ENCODE measurements around the gene SH3RF3.

The SH3RF3 gene

DNA sequence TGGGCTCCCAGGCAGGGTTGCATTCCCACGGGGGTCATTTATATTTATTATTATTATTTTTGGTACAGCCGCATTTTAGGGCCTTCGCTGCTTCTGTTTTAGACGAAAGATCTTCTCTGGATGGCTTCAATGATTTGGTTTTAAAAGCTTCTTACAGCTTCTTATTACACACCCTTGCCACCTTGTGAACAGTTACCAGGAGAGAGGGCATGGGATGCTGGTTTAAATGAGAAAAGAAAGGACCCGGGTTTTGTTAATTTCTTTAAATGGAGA lies 1.7 kb downstream of the SH3RF3 start:
- no CpG with 5 or more reads among the region's 5 CpGs for WGBS (ENCODE audit: extremely low coverage, insufficient coverage, low lambda C conversion rate)
- DNase-seq: no peak
- Histone ChIP-seq H3K23ac (ENCODE audit: low read length) (no peak overlapping the region), H4K8ac (ENCODE audit: low read depth, low read length) (no peak overlapping the region), H3K9ac (ENCODE audit: low read length) (no peak overlapping the region), H3K27me3 (ENCODE audit: insufficient read depth, low read length, poor library complexity) (peaks cover 11% of the 10 kb centered on the region), H3K79me2 (ENCODE audit: control insufficient read depth, insufficient read depth, low read length) (no peaks in the 10 kb centered on the region), H3K79me1 (ENCODE audit: low read length) (no peaks in the 10 kb centered on the region), H2AK5ac (ENCODE audit: low read length) (no peak overlapping the region), H2BK5ac (ENCODE audit: low read length) (no peak overlapping the region), H3K56ac (ENCODE audit: low read length) (no peak overlapping the region), H2BK120ac (ENCODE audit: low read depth, low read length) (no peak overlapping the region), H3K36me3 (ENCODE audit: control insufficient read depth, insufficient read depth, low read length) (no peaks in the 10 kb centered on the region), H4K5ac (ENCODE audit: low read length) (no peak overlapping the region), H3K27ac (ENCODE audit: low read depth, low read length) (no peak overlapping the region), H3K4ac (ENCODE audit: low read depth, low read length) (no peak overlapping the region), H3K18ac (ENCODE audit: low read length) (no peak overlapping the region), H3K4me2 (ENCODE audit: low read length) (no peak overlapping the region), H3K4me1 (ENCODE audit: control insufficient read depth, low read depth, low read length) (no peaks in the 10 kb centered on the region), H3K4me3 (ENCODE audit: low read length) (no peak overlapping the region), H2BK15ac (replicated peaks; ENCODE audit: low read depth) (no peak overlapping the region)

DNA sequence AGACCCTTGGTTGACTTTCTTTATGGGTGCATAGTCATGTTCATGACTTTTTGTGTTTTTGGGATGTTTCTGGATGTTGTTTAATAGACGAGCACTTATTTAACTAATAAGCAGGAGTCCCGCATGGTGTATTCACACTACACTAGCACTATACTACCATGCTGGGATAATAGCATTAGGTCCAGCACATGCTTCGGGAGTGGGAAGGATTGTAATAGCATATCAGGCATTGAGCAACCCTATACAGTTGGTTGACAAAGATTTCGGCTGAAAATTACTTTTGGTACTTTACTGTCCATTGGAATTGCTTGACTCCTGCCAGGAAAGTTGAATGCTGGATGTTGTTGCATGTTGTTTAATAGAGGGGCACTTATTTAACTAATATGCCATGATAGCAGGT lies 2.8 kb downstream of the SH3RF3 start:
- Histone ChIP-seq H2BK120ac (ENCODE audit: low read depth, low read length) (no peak overlapping the region), H3K4me3 (ENCODE audit: low read length) (no peak overlapping the region), H2AK5ac (ENCODE audit: low read length) (no peak overlapping the region), H4K5ac (ENCODE audit: low read length) (no peak overlapping the region), H2BK15ac (replicated peaks; ENCODE audit: low read depth) (no peak overlapping the region), H3K4ac (ENCODE audit: low read depth, low read length) (no peak overlapping the region), H3K23ac (ENCODE audit: low read length) (no peak overlapping the region), H3K27ac (ENCODE audit: low read depth, low read length) (no peak overlapping the region), H3K56ac (ENCODE audit: low read length) (no peak overlapping the region), H3K4me2 (ENCODE audit: low read length) (no peak overlapping the region), H4K8ac (ENCODE audit: low read depth, low read length) (no peak overlapping the region), H3K79me2 (ENCODE audit: control insufficient read depth, insufficient read depth, low read length) (no peaks in the 10 kb centered on the region), H3K79me1 (ENCODE audit: low read length) (no peaks in the 10 kb centered on the region), H2BK5ac (ENCODE audit: low read length) (no peak overlapping the region), H3K4me1 (ENCODE audit: control insufficient read depth, low read depth, low read length) (no peaks in the 10 kb centered on the region), H3K36me3 (ENCODE audit: control insufficient read depth, insufficient read depth, low read length) (no peaks in the 10 kb centered on the region), H3K27me3 (ENCODE audit: insufficient read depth, low read length, poor library complexity) (peaks cover 11% of the 10 kb centered on the region), H3K9ac (ENCODE audit: low read length) (no peak overlapping the region), H3K18ac (ENCODE audit: low read length) (no peak overlapping the region)
- no peak for DNase-seq
- no CpG with 5 or more reads among the region's 4 CpGs for WGBS (ENCODE audit: extremely low coverage, insufficient coverage, low lambda C conversion rate)

DNA sequence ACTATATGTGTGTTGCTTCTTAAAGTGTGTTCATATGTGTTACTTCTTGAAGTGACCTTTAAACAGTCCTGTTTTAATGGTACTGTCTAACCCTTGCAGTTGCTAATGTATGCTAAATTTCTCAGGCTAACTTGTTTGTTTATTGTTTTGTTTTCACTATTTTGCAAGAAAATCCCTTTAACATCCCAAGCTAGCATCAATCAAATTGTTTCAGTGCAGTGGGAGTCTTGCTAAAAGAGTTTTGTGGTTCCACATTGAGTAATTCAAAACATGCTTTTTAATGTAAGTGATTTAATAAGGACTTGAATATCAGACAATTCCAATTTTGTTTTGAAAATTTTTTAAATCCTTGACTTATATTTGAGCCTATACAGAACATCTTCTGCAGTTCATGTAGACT lies 3.6 kb downstream of the SH3RF3 start:
- Histone ChIP-seq H3K36me3 (ENCODE audit: control insufficient read depth, insufficient read depth, low read length) (no peaks in the 10 kb centered on the region), H3K79me2 (ENCODE audit: control insufficient read depth, insufficient read depth, low read length) (no peaks in the 10 kb centered on the region), H3K56ac (ENCODE audit: low read length) (no peak overlapping the region), H2AK5ac (ENCODE audit: low read length) (no peak overlapping the region), H3K4me2 (ENCODE audit: low read length) (no peak overlapping the region), H3K18ac (ENCODE audit: low read length) (no peak overlapping the region), H3K4ac (ENCODE audit: low read depth, low read length) (no peak overlapping the region), H3K79me1 (ENCODE audit: low read length) (no peaks in the 10 kb centered on the region), H3K9ac (ENCODE audit: low read length) (no peak overlapping the region), H2BK15ac (replicated peaks; ENCODE audit: low read depth) (no peak overlapping the region), H3K4me3 (ENCODE audit: low read length) (no peak overlapping the region), H3K27ac (ENCODE audit: low read depth, low read length) (no peak overlapping the region), H3K23ac (ENCODE audit: low read length) (no peak overlapping the region), H4K5ac (ENCODE audit: low read length) (no peak overlapping the region), H2BK5ac (ENCODE audit: low read length) (no peak overlapping the region), H3K4me1 (ENCODE audit: control insufficient read depth, low read depth, low read length) (no peaks in the 10 kb centered on the region), H2BK120ac (ENCODE audit: low read depth, low read length) (no peak overlapping the region), H3K27me3 (ENCODE audit: insufficient read depth, low read length, poor library complexity) (peaks cover 11% of the 10 kb centered on the region), H4K8ac (ENCODE audit: low read depth, low read length) (no peak overlapping the region)
- no peak for DNase-seq

DNA sequence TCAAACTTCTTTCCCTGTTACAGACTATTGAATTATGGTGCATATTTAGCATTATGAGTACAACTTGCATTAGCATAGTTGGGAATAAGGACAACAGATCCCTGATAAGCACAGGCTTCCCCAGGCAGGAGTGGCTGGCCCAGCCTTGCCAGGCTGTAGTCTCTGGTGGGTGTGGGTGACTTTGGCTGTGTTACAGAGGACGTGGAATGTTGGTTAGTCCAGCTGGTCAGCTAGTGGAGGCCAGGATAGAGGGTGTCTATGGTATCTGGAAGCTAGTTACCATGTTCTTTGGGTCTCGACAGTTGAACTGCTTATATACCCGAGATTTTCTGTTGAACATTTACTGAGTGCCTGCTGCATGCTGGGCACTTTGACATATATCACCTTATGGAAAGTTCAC lies 4.7 kb downstream of the SH3RF3 start:
- Histone ChIP-seq H2BK120ac (ENCODE audit: low read depth, low read length) (no peak overlapping the region), H2BK15ac (replicated peaks; ENCODE audit: low read depth) (no peak overlapping the region), H3K4ac (ENCODE audit: low read depth, low read length) (no peak overlapping the region), H4K5ac (ENCODE audit: low read length) (no peak overlapping the region), H3K4me3 (ENCODE audit: low read length) (no peak overlapping the region), H3K9ac (ENCODE audit: low read length) (no peak overlapping the region), H2AK5ac (ENCODE audit: low read length) (no peak overlapping the region), H3K23ac (ENCODE audit: low read length) (no peak overlapping the region), H2BK5ac (ENCODE audit: low read length) (no peak overlapping the region), H3K36me3 (ENCODE audit: control insufficient read depth, insufficient read depth, low read length) (no peaks in the 10 kb centered on the region), H3K56ac (ENCODE audit: low read length) (no peak overlapping the region), H3K79me2 (ENCODE audit: control insufficient read depth, insufficient read depth, low read length) (no peaks in the 10 kb centered on the region), H4K8ac (ENCODE audit: low read depth, low read length) (no peak overlapping the region), H3K18ac (ENCODE audit: low read length) (no peak overlapping the region), H3K27me3 (ENCODE audit: insufficient read depth, low read length, poor library complexity) (peaks cover 11% of the 10 kb centered on the region), H3K27ac (ENCODE audit: low read depth, low read length) (no peak overlapping the region), H3K79me1 (ENCODE audit: low read length) (no peaks in the 10 kb centered on the region), H3K4me1 (ENCODE audit: control insufficient read depth, low read depth, low read length) (no peaks in the 10 kb centered on the region), H3K4me2 (ENCODE audit: low read length) (no peak overlapping the region)
- DNase-seq: no peak
- no CpG with 5 or more reads among the region's 3 CpGs for whole genome bisulfite sequencing (ENCODE audit: extremely low coverage, insufficient coverage, low lambda C conversion rate)

DNA sequence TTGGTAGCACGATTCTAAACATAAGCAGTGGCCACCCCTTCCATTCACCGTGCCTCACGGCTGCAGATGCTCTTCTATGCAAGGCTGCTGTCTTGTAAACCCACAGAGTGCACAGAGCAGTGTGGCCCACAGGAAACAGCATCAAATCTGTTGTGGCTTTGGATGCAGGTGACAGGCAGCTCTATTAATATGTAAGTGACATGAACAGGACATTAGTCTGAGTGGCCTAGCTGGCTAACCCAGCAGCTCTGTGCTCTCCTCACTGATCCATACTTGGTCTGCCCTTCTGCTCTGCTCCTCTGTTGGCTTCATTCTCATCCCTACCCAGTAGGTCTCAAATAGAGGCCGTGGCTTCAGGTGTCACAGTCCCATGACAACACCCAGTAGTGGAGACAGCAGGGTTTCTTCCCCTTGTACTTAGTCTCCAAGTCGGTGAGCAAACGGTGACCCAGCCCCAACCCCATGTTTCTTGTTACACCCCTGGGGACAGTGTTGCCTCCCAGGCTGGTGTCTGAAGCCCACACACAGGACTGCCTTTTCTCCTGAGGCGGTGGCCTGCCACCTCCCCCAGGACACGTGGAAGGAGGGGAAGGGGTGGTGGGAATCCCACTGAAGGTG lies 5.8 kb downstream of the SH3RF3 start:
- DNase-seq: no peak
- H3K27ac ChIP-seq (ENCODE audit: low read depth, low read length): no peak overlapping the region

DNA sequence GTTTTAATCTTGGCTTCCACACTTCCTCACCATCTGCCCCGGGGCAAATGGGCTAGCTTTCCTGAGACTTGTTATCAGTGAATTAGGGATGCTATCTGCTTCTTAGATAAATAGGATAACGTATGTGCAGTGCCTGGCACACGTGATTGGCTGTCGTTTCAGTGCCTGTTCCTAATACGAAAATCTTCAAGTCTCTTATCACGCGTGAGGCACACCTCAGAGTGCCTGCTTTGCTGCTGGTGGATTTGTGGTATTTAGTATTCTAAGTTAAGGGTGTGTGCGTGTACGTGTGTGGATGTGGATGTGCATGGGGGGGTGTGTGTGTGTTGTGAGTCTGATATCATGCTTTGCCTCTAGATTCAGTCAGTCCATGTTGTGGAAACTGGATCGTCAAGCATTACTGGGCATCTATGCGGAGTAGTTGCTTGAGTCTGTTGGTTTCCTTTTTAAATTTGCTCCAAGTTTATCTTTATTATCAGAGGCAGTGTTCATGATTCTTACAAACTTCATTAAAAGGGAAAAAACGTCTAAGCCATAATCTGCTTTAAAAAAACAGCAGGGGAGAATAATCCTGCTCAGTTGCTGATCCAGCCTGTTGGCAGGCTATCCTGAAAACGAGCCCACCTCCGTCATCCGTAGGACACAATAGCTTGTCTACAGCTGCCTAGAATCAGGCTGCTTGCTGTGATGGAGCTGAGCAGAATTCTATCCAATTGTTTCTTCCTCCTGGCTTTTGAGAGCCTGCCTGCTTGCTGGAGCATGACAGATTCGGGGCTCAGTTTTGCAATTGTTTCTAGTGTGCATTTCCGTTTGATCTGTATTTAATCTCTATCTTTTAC lies 6.6 kb downstream of the SH3RF3 start:
- H3K4me2 ChIP-seq (ENCODE audit: low read length): no peak overlapping the region
- no peak overlapping the region for H3K4me3 ChIP-seq (ENCODE audit: low read length)
- WGBS (ENCODE audit: extremely low coverage, insufficient coverage, low lambda C conversion rate): 100% methylated on average over 2 of the region's 17 CpGs
- H3K79me1 ChIP-seq (ENCODE audit: low read length): no peaks in the 10 kb centered on the region
- H4K5ac ChIP-seq (ENCODE audit: low read length): no peak overlapping the region
- no peaks in the 10 kb centered on the region for H3K4me1 ChIP-seq (ENCODE audit: control insufficient read depth, low read depth, low read length)
- H3K4ac ChIP-seq (ENCODE audit: low read depth, low read length): no peak overlapping the region
- no peaks in the 10 kb centered on the region for H3K79me2 ChIP-seq (ENCODE audit: control insufficient read depth, insufficient read depth, low read length)
- no peak overlapping the region for H4K8ac ChIP-seq (ENCODE audit: low read depth, low read length)
- peak; percentile 90 for DNase-seq
- H3K23ac ChIP-seq (ENCODE audit: low read length): no peak overlapping the region
- no peak overlapping the region for H3K56ac ChIP-seq (ENCODE audit: low read length)
- no peak overlapping the region for H3K18ac ChIP-seq (ENCODE audit: low read length)
- no peak overlapping the region for H3K9ac ChIP-seq (ENCODE audit: low read length)
- H2BK15ac ChIP-seq (replicated peaks; ENCODE audit: low read depth): no peak overlapping the region
- H2AK5ac ChIP-seq (ENCODE audit: low read length): no peak overlapping the region
- no peaks in the 10 kb centered on the region for H3K36me3 ChIP-seq (ENCODE audit: control insufficient read depth, insufficient read depth, low read length)
- H3K27me3 ChIP-seq (ENCODE audit: insufficient read depth, low read length, poor library complexity): no peaks in the 10 kb centered on the region
- H2BK5ac ChIP-seq (ENCODE audit: low read length): no peak overlapping the region
- H3K27ac ChIP-seq (ENCODE audit: low read depth, low read length): no peak overlapping the region
- no peak overlapping the region for H2BK120ac ChIP-seq (ENCODE audit: low read depth, low read length)

More for the DNA sequence above, 5.8 kb downstream of the SH3RF3 start:
- no CpG with 5 or more reads among the region's 8 CpGs for WGBS (ENCODE audit: extremely low coverage, insufficient coverage, low lambda C conversion rate)
- Histone ChIP-seq H4K5ac (ENCODE audit: low read length) (no peak overlapping the region), H3K4me2 (ENCODE audit: low read length) (no peak overlapping the region), H3K27me3 (ENCODE audit: insufficient read depth, low read length, poor library complexity) (peaks cover 2% of the 10 kb centered on the region), H3K4me3 (ENCODE audit: low read length) (no peak overlapping the region), H3K79me1 (ENCODE audit: low read length) (no peaks in the 10 kb centered on the region), H3K4me1 (ENCODE audit: control insufficient read depth, low read depth, low read length) (no peaks in the 10 kb centered on the region), H3K56ac (ENCODE audit: low read length) (no peak overlapping the region), H4K8ac (ENCODE audit: low read depth, low read length) (no peak overlapping the region), H3K36me3 (ENCODE audit: control insufficient read depth, insufficient read depth, low read length) (no peaks in the 10 kb centered on the region), H3K18ac (ENCODE audit: low read length) (no peak overlapping the region), H2AK5ac (ENCODE audit: low read length) (no peak overlapping the region), H2BK120ac (ENCODE audit: low read depth, low read length) (no peak overlapping the region), H3K23ac (ENCODE audit: low read length) (no peak overlapping the region), H3K4ac (ENCODE audit: low read depth, low read length) (no peak overlapping the region), H3K9ac (ENCODE audit: low read length) (no peak overlapping the region), H2BK15ac (replicated peaks; ENCODE audit: low read depth) (no peak overlapping the region), H2BK5ac (ENCODE audit: low read length) (no peak overlapping the region), H3K79me2 (ENCODE audit: control insufficient read depth, insufficient read depth, low read length) (no peaks in the 10 kb centered on the region)

All from mesendoderm (in vitro differentiated cells).